OCI-LY1 (cell line): ENCODE measurements around the gene HBM.
"Not testable (repeated sequence)": the region's sequence is repeated elsewhere in the genome, so short reads cannot be mapped to it uniquely, and the experiment has no call there.

Experiments used
- H2AFZ ChIP-seq: fragments of 200-600 bp; sonication (generic), shearing (Covaris generic); 2 replicates; pipeline ENCODE4 v1.6.0; 2014; ENCODE audit warnings: antibody characterized with exemption, mild to moderate bottlenecking, low read length
- H3F3A ChIP-seq: fragments of 200-600 bp; sonication (generic), shearing (Covaris generic); 2 replicates; pipeline ENCODE4 v1.6.0; 2014; ENCODE audit warnings: mild to moderate bottlenecking, antibody characterized with exemption, low read length, moderate library complexity; ENCODE audit not compliant: insufficient read depth
- H3K27ac ChIP-seq: fragments of 200-600 bp; sonication (generic); 2 replicates; pipeline ENCODE4 v1.5.1; 2014; ENCODE audit warnings: low read length, mixed run types, mild to moderate bottlenecking, low read depth; ENCODE audit not compliant: poor library complexity, severe bottlenecking
- H3K27me3 ChIP-seq: fragments of 200-600 bp; sonication (generic); 2 replicates; pipeline ENCODE4 v1.6.0; 2014; ENCODE audit warnings: antibody characterized with exemption, mild to moderate bottlenecking, low read length, moderate library complexity; ENCODE audit not compliant: insufficient read depth
- H3K36me3 ChIP-seq: fragments of 200-600 bp; sonication (generic); 2 replicates; pipeline ENCODE4 v1.6.1; 2014; ENCODE audit warnings: mild to moderate bottlenecking, antibody characterized with exemption, low read length, moderate library complexity, mixed read lengths; ENCODE audit not compliant: insufficient read depth
- H3K4me1 ChIP-seq: fragments of 200-600 bp; sonication (generic); 2 replicates; pipeline ENCODE4 v1.5.1; 2014; ENCODE audit warnings: mild to moderate bottlenecking, low read length, moderate library complexity; ENCODE audit not compliant: insufficient read depth, severe bottlenecking
- H3K4me2 ChIP-seq: fragments of 200-600 bp; sonication (generic), shearing (Covaris generic); 2 replicates; pipeline ENCODE4 v1.6.1; 2014; ENCODE audit warnings: low read length
- H3K4me3 ChIP-seq: fragments of 200-600 bp; sonication (generic); 2 replicates; pipeline ENCODE4 v1.5.1; 2014; ENCODE audit warnings: low read length, low read depth, mild to moderate bottlenecking, mixed read lengths; ENCODE audit not compliant: poor library complexity, severe bottlenecking
- H3K79me2 ChIP-seq: fragments of 200-600 bp; shearing (Covaris generic); 2 replicates; pipeline ENCODE4 v1.6.1; 2016; ENCODE audit warnings: mixed run types, low read length, mixed read lengths; ENCODE audit not compliant: insufficient read depth
- H3K9ac ChIP-seq: fragments of 200-600 bp; sonication (generic), shearing (Covaris generic); 2 replicates; pipeline ENCODE4 v1.6.1; 2014; ENCODE audit warnings: mild to moderate bottlenecking, low read length, mixed read lengths
- H3K9me2 ChIP-seq: fragments of 200-600 bp; sonication (generic), shearing (Covaris generic); 2 replicates; pipeline ENCODE4 v1.6.1; 2014; ENCODE audit warnings: low read depth, mild to moderate bottlenecking, low read length, mixed read lengths
- H3K9me3 ChIP-seq: fragments of 200-600 bp; shearing (Covaris generic); 2 replicates; pipeline ENCODE4 v1.6.1; 2014; ENCODE audit warnings: low read length, mixed read lengths
- H4K20me1 ChIP-seq: fragments of 200-600 bp; sonication (generic), shearing (Covaris generic); 2 replicates; pipeline ENCODE4 v1.6.0; 2016; ENCODE audit warnings: mild to moderate bottlenecking, low read length; ENCODE audit not compliant: insufficient read depth
- CTCF ChIP-seq: fragments of 200-600 bp; sonication (generic), shearing (Covaris generic); IDR thresholded peaks from 2 replicates; pipeline ENCODE4 v1.5.1; 2017; ENCODE audit warnings: mild to moderate bottlenecking, antibody characterized with exemption, low read length, moderate library complexity, mixed read lengths
- EZH2 ChIP-seq: fragments of 200-600 bp; sonication (generic), shearing (Covaris generic); IDR thresholded peaks from 2 replicates; pipeline ENCODE4 v1.8.0; 2017; ENCODE audit warnings: borderline replicate concordance, mixed run types, mild to moderate bottlenecking, antibody characterized with exemption, low read length, moderate library complexity, mixed read lengths

HBM gene

DNA sequence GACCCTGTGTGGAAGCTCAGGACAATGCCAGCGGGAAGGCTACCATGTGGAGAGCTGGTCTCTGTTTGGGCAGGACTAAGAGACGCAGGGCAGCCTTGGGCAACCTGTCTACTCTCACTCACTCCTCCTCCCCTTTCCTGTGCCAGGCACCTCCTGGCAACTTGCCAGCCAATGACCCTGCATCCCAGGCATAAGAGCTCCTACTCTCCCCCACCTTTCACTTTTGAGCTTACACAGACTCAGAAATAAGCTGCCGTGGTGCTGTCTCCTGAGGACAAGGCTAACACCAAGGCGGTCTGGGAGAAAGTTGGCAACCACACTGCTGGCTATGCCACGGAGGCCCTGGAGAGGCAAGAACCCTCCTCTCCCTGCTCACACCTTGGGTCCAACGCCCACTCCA is 2.6 kb downstream of the HBM start:
- H3K4me1 ChIP-seq: no peaks in the 10 kb centered on the region
- no peaks in the 10 kb centered on the region for H3K79me2 ChIP-seq
- no peak overlapping the region for H2AFZ ChIP-seq
- no peaks in the 10 kb centered on the region for H3F3A ChIP-seq
- H3K36me3 ChIP-seq: no peaks in the 10 kb centered on the region
- no peak for TF ChIP-seq CTCF
- TF ChIP-seq EZH2: no peak
- H3K4me3 ChIP-seq: no peak overlapping the region
- H3K27ac ChIP-seq: no peak overlapping the region
- H3K9me3 ChIP-seq: no peaks in the 10 kb centered on the region
- no peaks in the 10 kb centered on the region for H3K9me2 ChIP-seq
- no peak overlapping the region for H3K9ac ChIP-seq
- no peak overlapping the region for H3K4me2 ChIP-seq
- H4K20me1 ChIP-seq: no peaks in the 10 kb centered on the region
- no peaks in the 10 kb centered on the region for H3K27me3 ChIP-seq

DNA sequence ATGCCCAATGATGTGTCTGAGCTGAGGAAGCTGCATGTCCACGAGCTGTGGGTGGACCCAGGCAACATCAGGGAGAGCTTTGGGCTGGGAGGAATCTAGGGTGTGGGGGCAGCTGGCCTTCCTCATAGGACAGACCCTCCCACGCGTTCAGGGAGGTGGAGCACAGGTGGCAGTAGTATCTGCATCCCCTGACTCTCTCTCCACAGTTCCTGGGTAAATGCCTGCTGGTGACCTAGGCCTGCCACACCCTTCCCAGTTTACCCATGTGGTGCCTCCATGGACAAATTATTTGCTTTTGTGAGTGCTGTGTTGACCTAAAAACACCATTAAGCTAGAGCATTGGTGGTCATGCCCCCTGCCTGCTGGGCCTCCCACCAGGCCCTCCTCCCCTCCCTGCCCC is 3.2 kb downstream of the HBM start:
- Histone ChIP-seq H2AFZ (no peak overlapping the region), H3K27me3 (no peaks in the 10 kb centered on the region), H3K4me2 (no peak overlapping the region), H3K4me1 (no peaks in the 10 kb centered on the region), H3K9me2 (no peaks in the 10 kb centered on the region), H3F3A (no peaks in the 10 kb centered on the region), H3K27ac (no peak overlapping the region), H3K79me2 (no peaks in the 10 kb centered on the region), H4K20me1 (no peaks in the 10 kb centered on the region), H3K36me3 (no peaks in the 10 kb centered on the region), H3K4me3 (no peak overlapping the region), H3K9ac (no peak overlapping the region), H3K9me3 (no peaks in the 10 kb centered on the region)
- TF ChIP-seq CTCF: no peak
- TF ChIP-seq EZH2: no peak

DNA sequence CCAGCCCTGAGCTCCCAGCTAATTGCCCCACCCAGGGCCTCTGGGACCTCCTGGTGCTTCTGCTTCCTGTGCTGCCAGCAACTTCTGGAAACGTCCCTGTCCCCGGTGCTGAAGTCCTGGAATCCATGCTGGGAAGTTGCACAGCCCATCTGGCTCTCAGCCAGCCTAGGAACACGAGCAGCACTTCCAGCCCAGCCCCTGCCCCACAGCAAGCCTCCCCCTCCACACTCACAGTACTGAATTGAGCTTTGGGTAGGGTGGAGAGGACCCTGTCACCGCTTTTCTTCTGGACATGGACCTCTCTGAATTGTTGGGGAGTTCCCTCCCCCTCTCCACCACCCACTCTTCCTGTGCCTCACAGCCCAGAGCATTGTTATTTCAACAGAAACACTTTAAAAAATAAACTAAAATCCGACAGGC is 4.3 kb downstream of the HBM start:
- H3K4me3 ChIP-seq, H3K9me2 ChIP-seq, H3K9me3 ChIP-seq, H3K36me3 ChIP-seq, H3K79me2 ChIP-seq, H3F3A ChIP-seq, H2AFZ ChIP-seq, H3K4me1 ChIP-seq, H3K9ac ChIP-seq, H3K27ac ChIP-seq, H3K27me3 ChIP-seq, H4K20me1 ChIP-seq, H3K4me2 ChIP-seq: not testable (repeated sequence)

DNA sequence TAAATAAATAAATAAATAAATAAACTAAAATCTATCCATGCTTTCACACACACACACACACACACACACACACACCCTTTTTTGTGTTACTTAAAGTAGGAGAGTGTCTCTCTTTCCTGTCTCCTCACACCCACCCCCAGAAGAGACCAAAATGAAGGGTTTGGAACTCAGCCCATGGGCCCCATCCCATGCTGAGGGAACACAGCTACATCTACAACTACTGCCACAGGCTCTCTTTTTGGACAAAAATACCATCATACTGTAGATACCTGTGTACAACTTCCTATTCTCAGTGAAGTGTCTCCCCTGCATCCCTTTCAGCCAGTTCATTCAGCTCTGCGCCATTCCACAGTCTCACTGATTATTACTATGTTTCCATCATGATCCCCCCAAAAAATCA is 5.0 kb downstream of the HBM start:
- Histone ChIP-seq H3K79me2 (no peaks in the 10 kb centered on the region), H3K4me2 (no peak overlapping the region), H3K27me3 (no peaks in the 10 kb centered on the region), H3K4me1 (no peaks in the 10 kb centered on the region), H3F3A (no peaks in the 10 kb centered on the region), H3K9me2 (no peaks in the 10 kb centered on the region), H2AFZ (no peak overlapping the region), H4K20me1 (no peaks in the 10 kb centered on the region), H3K9me3 (no peaks in the 10 kb centered on the region), H3K9ac (no peak overlapping the region), H3K36me3 (no peaks in the 10 kb centered on the region), H3K4me3 (no peak overlapping the region), H3K27ac (no peak overlapping the region)
- TF ChIP-seq EZH2 (no peak), CTCF (no peak)

- not testable (repeated sequence) for H3K79me2 ChIP-seq, H3K4me2 ChIP-seq, H3K36me3 ChIP-seq, H3K9me3 ChIP-seq, H3K9me2 ChIP-seq, H3K4me1 ChIP-seq, H3K9ac ChIP-seq, H2AFZ ChIP-seq, H4K20me1 ChIP-seq, H3K27ac ChIP-seq, H3K27me3 ChIP-seq, H3F3A ChIP-seq, H3K4me3 ChIP-seq
Measured at GRCh38 chr16:172374-172941, 6.7 kb downstream of the HBM start, which contains the start of gene HBA2. HBA2 (plus strand) TSS chr16:172876; CDS start chr16:172913, 37 bp downstream.
